Measurements from ENCODE around the gene ARHGAP42.

The ARHGAP42 gene

GRCh38 chr11:100825626-100826025, 138.5 kb downstream of the ARHGAP42 start:
- no peaks in the 10 kb centered on the region for H3K4me1 ChIP-seq (ENCODE audit: control insufficient read depth in 1 of 2, insufficient read depth in 2 of 2, low read length in 2 of 2)
- no peaks in the 10 kb centered on the region for H3K9me3 ChIP-seq (ENCODE audit: control insufficient read depth in 1 of 2, low read length in 2 of 2)
- no peaks in the 10 kb centered on the region for H3K36me3 ChIP-seq (ENCODE audit: control insufficient read depth in 1 of 2, insufficient read depth in 2 of 2, low read length in 2 of 2)
- H3K9ac ChIP-seq (ENCODE audit: low read depth in 1 of 2, low read length in 2 of 2): no peak overlapping the region
- no peak overlapping the region for H3K4me3 ChIP-seq (ENCODE audit: low read depth in 1 of 2, low read length in 2 of 2)
- no peak overlapping the region for H3K27ac ChIP-seq (ENCODE audit: low read depth, low read length)
- H3K27me3 ChIP-seq (ENCODE audit: control insufficient read depth in 1 of 2, insufficient read depth in 2 of 2, low read length in 2 of 2): no peaks in the 10 kb centered on the region

GRCh38 chr11:100827934-100828661, 141.0 kb downstream of the ARHGAP42 start:
- peaks cover 0 to 5% of the 10 kb centered on the region in 2 donors for H3K4me1 ChIP-seq (ENCODE audit: control insufficient read depth in 1 of 2, insufficient read depth in 2 of 2, low read length in 2 of 2)
- no peaks in the 10 kb centered on the region for H3K36me3 ChIP-seq (ENCODE audit: control insufficient read depth in 1 of 2, insufficient read depth in 2 of 2, low read length in 2 of 2)
- H3K4me3 ChIP-seq (ENCODE audit: low read depth in 1 of 2, low read length in 2 of 2): no peak overlapping the region

GRCh38 chr11:100830274-100830673, 143.2 kb downstream of the ARHGAP42 start:
- Histone ChIP-seq H3K4me1 (ENCODE audit: control insufficient read depth in 1 of 2, insufficient read depth in 2 of 2, low read length in 2 of 2) (peaks cover 0 to 5% of the 10 kb centered on the region in 2 donors), H3K27ac (ENCODE audit: low read depth, low read length) (no peak overlapping the region), H3K9me3 (ENCODE audit: control insufficient read depth in 1 of 2, low read length in 2 of 2) (no peaks in the 10 kb centered on the region), H3K36me3 (ENCODE audit: control insufficient read depth in 1 of 2, insufficient read depth in 2 of 2, low read length in 2 of 2) (no peaks in the 10 kb centered on the region), H3K27me3 (ENCODE audit: control insufficient read depth in 1 of 2, insufficient read depth in 2 of 2, low read length in 2 of 2) (no peaks in the 10 kb centered on the region), H3K9ac (ENCODE audit: low read depth in 1 of 2, low read length in 2 of 2) (no peak overlapping the region), H3K4me3 (ENCODE audit: low read depth in 1 of 2, low read length in 2 of 2) (no peak overlapping the region)

More at GRCh38 chr11:100827934-100828661, 141.0 kb downstream of the ARHGAP42 start:
- Histone ChIP-seq H3K27me3 (ENCODE audit: control insufficient read depth in 1 of 2, insufficient read depth in 2 of 2, low read length in 2 of 2) (no peaks in the 10 kb centered on the region), H3K9me3 (ENCODE audit: control insufficient read depth in 1 of 2, low read length in 2 of 2) (no peaks in the 10 kb centered on the region), H3K9ac (ENCODE audit: low read depth in 1 of 2, low read length in 2 of 2) (no peak overlapping the region), H3K27ac (ENCODE audit: low read depth, low read length) (no peak overlapping the region)

DNA sequence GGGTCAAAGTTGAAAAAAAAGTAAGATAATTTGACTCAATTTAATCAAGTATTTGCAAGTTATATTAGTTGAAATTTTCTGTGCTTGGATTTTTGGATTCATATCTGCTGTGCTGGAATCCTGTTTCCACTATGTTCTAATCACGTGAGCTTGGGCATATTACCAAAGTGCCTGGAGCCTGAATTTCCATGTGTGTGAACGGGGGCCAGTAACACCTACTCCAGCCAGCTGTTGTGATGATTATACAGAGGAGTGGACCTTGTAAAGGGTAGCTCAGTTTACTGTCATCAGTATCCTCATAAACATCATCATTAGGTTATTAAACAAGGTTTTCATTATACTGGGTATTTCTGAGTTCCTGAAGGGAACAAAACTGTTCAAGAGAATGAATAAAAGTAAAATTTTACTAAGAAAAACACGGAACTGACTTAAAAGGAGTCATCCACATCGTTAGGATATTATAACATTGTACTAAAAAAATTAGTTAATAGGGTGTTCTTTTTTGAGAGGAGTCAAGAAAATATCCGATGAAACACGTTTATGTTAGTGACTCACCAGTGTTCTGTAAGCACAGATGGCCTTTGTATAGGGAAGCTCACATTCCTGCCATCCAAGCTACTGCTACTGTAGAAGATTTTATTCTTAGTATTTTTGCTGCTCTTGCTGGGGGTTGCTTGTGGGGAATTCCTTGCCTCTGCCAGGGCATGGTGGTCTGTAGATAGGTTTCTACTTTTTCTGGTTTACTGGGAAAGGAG, 144.1 kb downstream of the ARHGAP42 start:
- H3K4me1 ChIP-seq (ENCODE audit: control insufficient read depth in 1 of 2, insufficient read depth in 2 of 2, low read length in 2 of 2): peaks cover 0 to 5% of the 10 kb centered on the region in 2 donors
- no peak overlapping the region for H3K9ac ChIP-seq (ENCODE audit: low read depth in 1 of 2, low read length in 2 of 2)
- H3K36me3 ChIP-seq (ENCODE audit: control insufficient read depth in 1 of 2, insufficient read depth in 2 of 2, low read length in 2 of 2): no peaks in the 10 kb centered on the region
- H3K4me3 ChIP-seq (ENCODE audit: low read depth in 1 of 2, low read length in 2 of 2): no peak overlapping the region
- H3K27me3 ChIP-seq (ENCODE audit: control insufficient read depth in 1 of 2, insufficient read depth in 2 of 2, low read length in 2 of 2): no peaks in the 10 kb centered on the region
- H3K27ac ChIP-seq (ENCODE audit: low read depth, low read length): no peak overlapping the region
- H3K9me3 ChIP-seq (ENCODE audit: control insufficient read depth in 1 of 2, low read length in 2 of 2): no peaks in the 10 kb centered on the region

- H3K9ac ChIP-seq (ENCODE audit: low read depth in 1 of 2, low read length in 2 of 2): no peak overlapping the region
- H3K36me3 ChIP-seq (ENCODE audit: control insufficient read depth in 1 of 2, insufficient read depth in 2 of 2, low read length in 2 of 2): no peaks in the 10 kb centered on the region
- no peaks in the 10 kb centered on the region for H3K9me3 ChIP-seq (ENCODE audit: control insufficient read depth in 1 of 2, low read length in 2 of 2)
- H3K4me3 ChIP-seq (ENCODE audit: low read depth in 1 of 2, low read length in 2 of 2): no peak overlapping the region
- no peak overlapping the region for H3K27ac ChIP-seq (ENCODE audit: low read depth, low read length)
- H3K4me1 ChIP-seq (ENCODE audit: control insufficient read depth in 1 of 2, insufficient read depth in 2 of 2, low read length in 2 of 2): peaks cover 0 to 5% of the 10 kb centered on the region in 2 donors
- no peaks in the 10 kb centered on the region for H3K27me3 ChIP-seq (ENCODE audit: control insufficient read depth in 1 of 2, insufficient read depth in 2 of 2, low read length in 2 of 2)
These were observed 144.9 kb downstream of the ARHGAP42 start for GRCh38 chr11:100831929-100832494.

DNA sequence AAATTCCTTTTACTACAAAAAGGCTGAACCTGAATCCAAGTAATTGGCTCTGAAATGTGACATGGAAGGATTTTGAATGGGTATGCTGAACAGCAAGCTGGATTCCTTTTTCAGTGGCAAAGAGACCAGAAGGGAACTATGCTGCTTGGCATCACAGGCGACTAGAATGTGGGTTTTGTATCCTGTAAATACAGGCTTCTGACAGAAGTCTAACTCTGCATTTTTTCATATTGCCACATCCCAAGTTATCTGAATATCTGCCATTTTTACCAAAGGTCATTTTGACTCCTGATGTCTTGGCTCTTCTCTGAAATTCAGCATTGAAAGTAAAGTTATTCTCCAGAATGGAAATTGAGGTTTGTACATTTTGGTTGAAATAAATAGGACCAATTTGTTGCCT, 145.7 kb downstream of the ARHGAP42 start:
- Histone ChIP-seq H3K4me1 (ENCODE audit: control insufficient read depth in 1 of 2, insufficient read depth in 2 of 2, low read length in 2 of 2) (peaks cover 0 to 5% of the 10 kb centered on the region in 2 donors), H3K4me3 (ENCODE audit: low read depth in 1 of 2, low read length in 2 of 2) (no peak overlapping the region), H3K9me3 (ENCODE audit: control insufficient read depth in 1 of 2, low read length in 2 of 2) (no peaks in the 10 kb centered on the region), H3K27me3 (ENCODE audit: control insufficient read depth in 1 of 2, insufficient read depth in 2 of 2, low read length in 2 of 2) (no peaks in the 10 kb centered on the region), H3K9ac (ENCODE audit: low read depth in 1 of 2, low read length in 2 of 2) (no peak overlapping the region), H3K36me3 (ENCODE audit: control insufficient read depth in 1 of 2, insufficient read depth in 2 of 2, low read length in 2 of 2) (no peaks in the 10 kb centered on the region), H3K27ac (ENCODE audit: low read depth, low read length) (no peak overlapping the region)

GRCh38 chr11:100833276-100833675, 146.2 kb downstream of the ARHGAP42 start:
- Histone ChIP-seq H3K9ac (ENCODE audit: low read depth in 1 of 2, low read length in 2 of 2) (no peak overlapping the region), H3K4me3 (ENCODE audit: low read depth in 1 of 2, low read length in 2 of 2) (no peak overlapping the region), H3K27me3 (ENCODE audit: control insufficient read depth in 1 of 2, insufficient read depth in 2 of 2, low read length in 2 of 2) (no peaks in the 10 kb centered on the region), H3K9me3 (ENCODE audit: control insufficient read depth in 1 of 2, low read length in 2 of 2) (no peaks in the 10 kb centered on the region), H3K4me1 (ENCODE audit: control insufficient read depth in 1 of 2, insufficient read depth in 2 of 2, low read length in 2 of 2) (peaks cover 0 to 5% of the 10 kb centered on the region in 2 donors), H3K36me3 (ENCODE audit: control insufficient read depth in 1 of 2, insufficient read depth in 2 of 2, low read length in 2 of 2) (no peaks in the 10 kb centered on the region), H3K27ac (ENCODE audit: low read depth, low read length) (no peak overlapping the region)

GRCh38 chr11:100835854-100836253, 148.8 kb downstream of the ARHGAP42 start:
- H3K27me3 ChIP-seq (ENCODE audit: control insufficient read depth in 1 of 2, insufficient read depth in 2 of 2, low read length in 2 of 2): no peaks in the 10 kb centered on the region
- H3K36me3 ChIP-seq (ENCODE audit: control insufficient read depth in 1 of 2, insufficient read depth in 2 of 2, low read length in 2 of 2): no peaks in the 10 kb centered on the region
- H3K9me3 ChIP-seq (ENCODE audit: control insufficient read depth in 1 of 2, low read length in 2 of 2): no peaks in the 10 kb centered on the region
- no peak overlapping the region for H3K4me3 ChIP-seq (ENCODE audit: low read depth in 1 of 2, low read length in 2 of 2)
- no peak overlapping the region for H3K27ac ChIP-seq (ENCODE audit: low read depth, low read length)
- peaks cover 0 to 5% of the 10 kb centered on the region in 2 donors for H3K4me1 ChIP-seq (ENCODE audit: control insufficient read depth in 1 of 2, insufficient read depth in 2 of 2, low read length in 2 of 2)
- H3K9ac ChIP-seq (ENCODE audit: low read depth in 1 of 2, low read length in 2 of 2): no peak overlapping the region

- Histone ChIP-seq H3K9me3 (ENCODE audit: control insufficient read depth in 1 of 2, low read length in 2 of 2) (no peaks in the 10 kb centered on the region), H3K4me1 (ENCODE audit: control insufficient read depth in 1 of 2, insufficient read depth in 2 of 2, low read length in 2 of 2) (peaks cover 0 to 5% of the 10 kb centered on the region in 2 donors), H3K9ac (ENCODE audit: low read depth in 1 of 2, low read length in 2 of 2) (no peak overlapping the region), H3K27ac (ENCODE audit: low read depth, low read length) (no peak overlapping the region), H3K4me3 (ENCODE audit: low read depth in 1 of 2, low read length in 2 of 2) (no peak overlapping the region), H3K36me3 (ENCODE audit: control insufficient read depth in 1 of 2, insufficient read depth in 2 of 2, low read length in 2 of 2) (no peaks in the 10 kb centered on the region), H3K27me3 (ENCODE audit: control insufficient read depth in 1 of 2, insufficient read depth in 2 of 2, low read length in 2 of 2) (no peaks in the 10 kb centered on the region)
These were observed 150.2 kb downstream of the ARHGAP42 start for GRCh38 chr11:100837311-100837710.

GRCh38 chr11:100841711-100842407, 154.8 kb downstream of the ARHGAP42 start:
- Histone ChIP-seq H3K27ac (ENCODE audit: low read depth, low read length) (no peak overlapping the region), H3K36me3 (ENCODE audit: control insufficient read depth in 1 of 2, insufficient read depth in 2 of 2, low read length in 2 of 2) (no peaks in the 10 kb centered on the region), H3K4me1 (ENCODE audit: control insufficient read depth in 1 of 2, insufficient read depth in 2 of 2, low read length in 2 of 2) (no peaks in the 10 kb centered on the region), H3K9ac (ENCODE audit: low read depth in 1 of 2, low read length in 2 of 2) (no peak overlapping the region), H3K4me3 (ENCODE audit: low read depth in 1 of 2, low read length in 2 of 2) (no peak overlapping the region), H3K27me3 (ENCODE audit: control insufficient read depth in 1 of 2, insufficient read depth in 2 of 2, low read length in 2 of 2) (no peaks in the 10 kb centered on the region), H3K9me3 (ENCODE audit: control insufficient read depth in 1 of 2, low read length in 2 of 2) (no peaks in the 10 kb centered on the region)

All from duodenal mucosa (tissue), 2 donors.